ENCODE data around the gene MAN1C1. TPM values are rescaled to one million over a fixed set of nuclear protein-coding genes. Genes with fewer than 3 reads are reported as not detected.
A peak's percentile ranks its signal among the peaks of the same experiment; 100 is the strongest.

Gene MAN1C1
- total RNA-seq, 1 donor from 2014 or later = 10.9 TPM

DNA sequence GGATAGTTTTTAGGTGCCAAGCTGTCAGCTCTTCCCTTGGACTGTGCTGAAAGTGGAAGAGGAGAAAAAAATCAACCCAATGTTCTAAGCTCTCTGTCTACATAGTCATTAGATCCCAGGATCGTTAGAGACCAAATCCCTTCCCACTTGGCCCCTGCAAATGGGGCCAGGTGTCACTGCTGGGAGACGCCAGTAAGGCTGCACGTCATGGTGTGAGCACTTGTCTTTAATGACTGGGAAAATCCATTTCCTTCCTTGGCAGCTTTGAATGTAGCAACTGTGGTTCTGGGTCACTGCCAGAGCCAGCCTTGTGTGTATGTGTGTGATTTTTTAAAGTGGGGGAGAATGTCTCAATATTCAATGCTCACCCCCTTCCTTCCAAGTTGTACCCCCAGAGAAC lies 59.9 kb downstream of the MAN1C1 start:
- peak; percentile 25 for DNase-seq (ENCODE audit: low spot score)
- peak overlapping the region; percentile 57 for H3K27ac Mint-ChIP-seq (ENCODE audit: unreplicated experiment)
- no peak for TF ChIP-seq CTCF (IDR thresholded peaks at IDR 0.05)
- H3K36me3 Mint-ChIP-seq (ENCODE audit: low read depth) = peaks cover 10% of the 10 kb centered on the region
- H3K27me3 Mint-ChIP-seq (ENCODE audit: low read depth) = peaks cover 20% of the 10 kb centered on the region
- H3K4me3 Mint-ChIP-seq (ENCODE audit: unreplicated experiment) = no peak overlapping the region
- peaks cover 12% of the 10 kb centered on the region for H3K4me1 Mint-ChIP-seq (ENCODE audit: low read depth)
- peaks cover 6% of the 10 kb centered on the region for H3K9me3 Mint-ChIP-seq (ENCODE audit: low read depth)

- Mint-ChIP-seq H3K27ac (ENCODE audit: unreplicated experiment) (no peak overlapping the region), H3K4me3 (ENCODE audit: unreplicated experiment) (no peak overlapping the region), H3K27me3 (ENCODE audit: low read depth) (peaks cover 20% of the 10 kb centered on the region), H3K4me1 (ENCODE audit: low read depth) (peaks cover 12% of the 10 kb centered on the region), H3K36me3 (ENCODE audit: low read depth) (peaks cover 10% of the 10 kb centered on the region), H3K9me3 (ENCODE audit: low read depth) (peaks cover 4% of the 10 kb centered on the region)
- no peak for DNase-seq (ENCODE audit: low spot score)
- no peak for TF ChIP-seq CTCF (IDR thresholded peaks at IDR 0.05)
Observed at GRCh38 chr1:25677193-25677773, 60.7 kb downstream of the MAN1C1 start.

DNA sequence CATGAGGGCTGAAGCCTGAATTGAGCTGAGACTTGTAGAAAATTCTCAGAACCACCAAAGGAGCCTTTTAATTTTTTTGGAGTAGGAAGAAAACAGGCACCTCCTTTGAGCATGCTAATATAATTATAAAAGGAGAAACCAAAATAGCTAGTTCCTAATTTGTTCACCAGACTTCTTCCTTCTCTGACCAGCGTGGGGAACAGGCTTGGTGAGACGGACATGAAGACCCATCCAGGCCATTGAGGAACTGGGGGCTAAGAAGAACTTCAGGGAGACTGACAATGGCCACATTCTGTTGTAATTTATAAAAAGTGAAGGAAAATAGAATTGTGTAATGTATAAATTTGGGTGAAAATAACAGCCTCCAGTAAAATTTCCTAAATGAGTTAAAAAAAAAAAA lies 62.6 kb downstream of the MAN1C1 start:
- Mint-ChIP-seq H3K27ac (ENCODE audit: unreplicated experiment) (no peak overlapping the region), H3K36me3 (ENCODE audit: low read depth) (peaks cover 7% of the 10 kb centered on the region), H3K4me1 (ENCODE audit: low read depth) (peaks cover 19% of the 10 kb centered on the region), H3K9me3 (ENCODE audit: low read depth) (no peaks in the 10 kb centered on the region), H3K4me3 (ENCODE audit: unreplicated experiment) (no peak overlapping the region), H3K27me3 (ENCODE audit: low read depth) (peaks cover 20% of the 10 kb centered on the region)
- no peak for DNase-seq (ENCODE audit: low spot score)
- no peak for TF ChIP-seq CTCF (IDR thresholded peaks at IDR 0.05)

- Mint-ChIP-seq H3K27me3 (ENCODE audit: low read depth) (peaks cover 20% of the 10 kb centered on the region), H3K4me3 (ENCODE audit: unreplicated experiment) (no peak overlapping the region), H3K4me1 (ENCODE audit: low read depth) (peaks cover 22% of the 10 kb centered on the region), H3K9me3 (ENCODE audit: low read depth) (no peaks in the 10 kb centered on the region), H3K27ac (ENCODE audit: unreplicated experiment) (no peak overlapping the region), H3K36me3 (ENCODE audit: low read depth) (peaks cover 7% of the 10 kb centered on the region)
- TF ChIP-seq CTCF (IDR thresholded peaks at IDR 0.05) = no peak
- no peak for DNase-seq (ENCODE audit: low spot score)
Observed at GRCh38 chr1:25680701-25681100, 64.1 kb downstream of the MAN1C1 start.

DNA sequence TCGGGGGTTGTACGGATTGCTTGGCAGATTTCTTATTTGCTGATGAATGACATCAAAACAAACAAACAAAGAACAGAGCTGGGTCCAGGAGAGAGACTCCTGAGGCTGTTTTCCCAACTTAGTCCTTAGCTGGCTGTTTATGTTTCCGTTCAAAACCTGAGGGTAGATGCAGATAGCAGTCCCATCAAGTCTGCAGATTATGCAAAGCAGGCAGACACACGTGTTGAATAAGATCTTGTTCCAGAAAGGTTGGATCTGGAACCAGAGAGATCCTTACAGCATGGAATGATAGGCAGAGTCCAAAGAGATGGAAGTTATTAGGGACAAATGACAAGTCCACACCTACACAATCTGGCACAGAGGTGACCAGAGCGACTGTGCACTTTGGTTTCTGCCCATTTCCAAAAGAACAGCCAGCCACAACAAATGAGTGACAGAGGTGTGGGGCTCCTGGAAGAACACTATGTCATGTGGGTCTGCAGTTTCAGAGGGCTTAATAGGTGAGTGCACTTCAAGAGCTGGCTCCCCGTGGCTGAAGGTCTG lies 65.5 kb downstream of the MAN1C1 start:
- H3K4me1 Mint-ChIP-seq (ENCODE audit: low read depth) = peaks cover 16% of the 10 kb centered on the region
- TF ChIP-seq CTCF (IDR thresholded peaks at IDR 0.05) = no peak
- H3K27me3 Mint-ChIP-seq (ENCODE audit: low read depth) = peaks cover 11% of the 10 kb centered on the region
- no peak for DNase-seq (ENCODE audit: low spot score)
- no peak overlapping the region for H3K27ac Mint-ChIP-seq (ENCODE audit: unreplicated experiment)
- no peaks in the 10 kb centered on the region for H3K9me3 Mint-ChIP-seq (ENCODE audit: low read depth)
- H3K36me3 Mint-ChIP-seq (ENCODE audit: low read depth) = peaks cover 7% of the 10 kb centered on the region
- no peak overlapping the region for H3K4me3 Mint-ChIP-seq (ENCODE audit: unreplicated experiment)
